H1 (cell line): Measurements from ENCODE around the gene IL10RA. TPM values are rescaled to one million over a fixed set of nuclear protein-coding genes. Genes with fewer than 3 reads are reported as not detected.

Experiments used
- CTCF ChIA-PET: fragments of 300-600 bp; sonication (Branson Sonifier 250); formaldehyde crosslinking; loops from one replicate; lab custom pipeline; 2021; ENCODE audit not compliant: partially characterized antibody; lab: Charles Lee
- POLR2A ChIA-PET: fragments of 300-600 bp; sonication (Branson Sonifier 250); formaldehyde crosslinking; loops from one replicate; lab custom pipeline; 2021; ENCODE audit warnings: inconsistent platforms; ENCODE audit not compliant: partially characterized antibody; lab: Charles Lee
- DNase-seq, 2 experiments: peaks; one replicate each; pipeline versions ENCODE4 v3.0.0 to v3.0.0-alpha.2; 2010 to 2022; ENCODE audit warnings: low spot score in 2 of 2, low read depth in 1 of 2, mixed read lengths in 1 of 2
- FAIRE-seq: peaks from 2 replicates; lab custom pipeline; 2011; peaks lifted over from hg19 to GRCh38; lab: Jason Lieb, UNC
- H2AFZ ChIP-seq: 2 replicates; pipeline ENCODE4 v1.8.1; 2012; ENCODE audit warnings: low read length, inconsistent platforms
- H2AK5ac ChIP-seq: 2 replicates; pipeline ENCODE4 v1.6.1; 2013; ENCODE audit warnings: low read depth, low read length
- H2BK120ac ChIP-seq: replicated peaks from 2 replicates; pipeline ENCODE3; 2013; ENCODE audit warnings: low read depth, low read length, inconsistent platforms
- H2BK12ac ChIP-seq: 2 replicates; pipeline ENCODE4 v1.6.1; 2013; ENCODE audit warnings: low read depth, low read length
- H2BK15ac ChIP-seq: 2 replicates; pipeline ENCODE4 v1.6.1; 2013; ENCODE audit warnings: low read length
- H2BK20ac ChIP-seq: 2 replicates; pipeline ENCODE4 v1.6.1; 2013; ENCODE audit warnings: low read length
- H2BK5ac ChIP-seq: 2 replicates; pipeline ENCODE4 v1.6.1; 2013; ENCODE audit warnings: low read depth, low read length
- H3K14ac ChIP-seq: 2 replicates; pipeline ENCODE4 v1.6.1; 2013; ENCODE audit warnings: inconsistent platforms; ENCODE audit not compliant: insufficient read length
- H3K18ac ChIP-seq: 2 replicates; pipeline ENCODE4 v1.6.1; 2013; ENCODE audit warnings: low read length; ENCODE audit errors: extremely low read depth
- H3K23ac ChIP-seq: 2 replicates; pipeline ENCODE4 v1.6.1; 2013; ENCODE audit warnings: inconsistent platforms; ENCODE audit not compliant: insufficient read length
- H3K23me2 ChIP-seq: 2 replicates; pipeline ENCODE4 v1.6.1; 2013; ENCODE audit warnings: low read depth, low read length
- H3K27ac ChIP-seq: 2 replicates; pipeline ENCODE4 v1.6.1; 2011; ENCODE audit warnings: low read depth, low read length, inconsistent platforms
- H3K27me3 ChIP-seq, 4 experiments: replicated peaks in 1 of 4; 1 replicate in 1 of 4; 2 replicates in 3 of 4; pipeline versions ENCODE4 v1.6.1 to v1.8.1; 2011 to 2013; ENCODE audit warnings: low read length in 3 of 4, mild to moderate bottlenecking in 3 of 4, inconsistent platforms in 2 of 4, mixed read lengths in 2 of 4, moderate library complexity in 1 of 4; ENCODE audit not compliant: control insufficient read depth in 3 of 4, insufficient read depth in 3 of 4; ENCODE audit errors: extremely low read depth in 1 of 4
- H3K36me3 ChIP-seq, 4 experiments: 2 replicates each; pipeline versions ENCODE4 v1.6.1 to v1.8.1; 2011 to 2013; ENCODE audit warnings: mild to moderate bottlenecking in 4 of 4, low read length in 3 of 4, moderate library complexity in 2 of 4, control low read depth in 1 of 4, inconsistent platforms in 1 of 4; ENCODE audit not compliant: insufficient read depth in 4 of 4, control insufficient read depth in 2 of 4
- H3K4ac ChIP-seq: replicated peaks from 2 replicates; pipeline ENCODE3; 2013; ENCODE audit warnings: low read length, low read depth, mixed read lengths, inconsistent platforms; ENCODE audit not compliant: insufficient read length
- H3K4me1 ChIP-seq, 4 experiments: replicated peaks in 1 of 4; 1 replicate in 1 of 4; 2 replicates in 3 of 4; pipeline versions ENCODE4 v1.6.1 to v1.8.1; 2011 to 2013; ENCODE audit warnings: low read length in 3 of 4, inconsistent platforms in 2 of 4, mixed read lengths in 1 of 4; ENCODE audit not compliant: insufficient read depth in 4 of 4, control insufficient read depth in 3 of 4
- H3K4me2 ChIP-seq, 2 experiments: 2 replicates each; pipeline versions ENCODE4 v1.6.1 to v1.8.1; 2011 to 2013; ENCODE audit warnings: low read depth in 2 of 2, low read length in 2 of 2, control low read depth in 1 of 2, inconsistent platforms in 1 of 2, mild to moderate bottlenecking in 1 of 2; ENCODE audit not compliant: insufficient read depth in 1 of 2
- H3K4me3 ChIP-seq, 4 experiments: fragments of 200-600, 300-600 bp in 1 of 4; sonication (generic), shearing (Covaris generic), sonication (Bioruptor Twin) in 1 of 4; 2 replicates each; pipeline versions ENCODE4 v1.5.1 to v1.8.1; 2011 to 2016; ENCODE audit warnings: low read length in 4 of 4, low read depth in 3 of 4, control low read depth in 2 of 4, inconsistent platforms in 2 of 4, mild to moderate bottlenecking in 2 of 4, mixed read lengths in 1 of 4, moderate library complexity in 1 of 4; ENCODE audit not compliant: insufficient read depth in 2 of 4; ENCODE audit errors: extremely low read depth in 1 of 4
- H3K56ac ChIP-seq: replicated peaks from 2 replicates; pipeline ENCODE3; 2013; ENCODE audit warnings: low read depth, mild to moderate bottlenecking, mixed read lengths, low read length, inconsistent platforms; ENCODE audit not compliant: insufficient read length
- H3K79me1 ChIP-seq: 2 replicates; pipeline ENCODE4 v1.6.1; 2013; ENCODE audit warnings: low read depth, low read length, control low read depth
- H3K79me2 ChIP-seq, 2 experiments: 2 replicates each; pipeline versions ENCODE4 v1.6.1 to v1.8.1; 2012 to 2013; ENCODE audit warnings: low read length in 2 of 2, mild to moderate bottlenecking in 2 of 2, inconsistent platforms in 1 of 2; ENCODE audit not compliant: insufficient read depth in 2 of 2, control insufficient read depth in 1 of 2
- H3K9ac ChIP-seq, 4 experiments: replicated peaks in 1 of 4; 1 replicate in 1 of 4; 2 replicates in 3 of 4; pipeline versions ENCODE4 v1.6.1 to v1.8.1; 2011 to 2013; ENCODE audit warnings: low read depth in 3 of 4, low read length in 3 of 4, control low read depth in 2 of 4, mild to moderate bottlenecking in 2 of 4, moderate library complexity in 2 of 4, inconsistent platforms in 1 of 4; ENCODE audit errors: extremely low read depth in 1 of 4
- H3K9me3 ChIP-seq, 2 experiments: 2 replicates each; pipeline versions ENCODE4 v1.6.1 to v1.8.1; 2012 to 2013; ENCODE audit warnings: mild to moderate bottlenecking in 2 of 2, moderate library complexity in 2 of 2, control low read depth in 1 of 2, inconsistent platforms in 1 of 2, low read depth in 1 of 2, low read length in 1 of 2, mixed read lengths in 1 of 2; ENCODE audit not compliant: insufficient read depth in 2 of 2
- H4K20me1 ChIP-seq, 2 experiments: replicated peaks in 1 of 2; 2 replicates each; pipeline versions ENCODE3 to v1.8.1; 2011 to 2013; ENCODE audit warnings: inconsistent platforms in 2 of 2, low read length in 2 of 2, mild to moderate bottlenecking in 1 of 2; ENCODE audit not compliant: insufficient read depth in 2 of 2, control insufficient read depth in 1 of 2
- H4K5ac ChIP-seq: 2 replicates; pipeline ENCODE4 v1.6.1; 2013; ENCODE audit warnings: low read length, low read depth, mixed read lengths, inconsistent platforms; ENCODE audit not compliant: insufficient read length
- H4K8ac ChIP-seq: 2 replicates; pipeline ENCODE4 v1.8.0; 2013; ENCODE audit warnings: mild to moderate bottlenecking, moderate library complexity, low read length, inconsistent platforms; ENCODE audit not compliant: insufficient read depth; ENCODE audit errors: extremely low read depth
- H4K91ac ChIP-seq: replicated peaks from 2 replicates; pipeline ENCODE3; 2013; ENCODE audit warnings: low read length, mixed read lengths, inconsistent platforms; ENCODE audit not compliant: insufficient read length
- CREB1 ChIP-seq: IDR thresholded peaks from 2 replicates; pipeline ENCODE4 v1.6.1; 2012; ENCODE audit warnings: inconsistent platforms
- HDAC6 ChIP-seq: IDR thresholded peaks from one replicate; pipeline ENCODE4 v1.7.1; 2012; ENCODE audit warnings: low read depth, mild to moderate bottlenecking, inconsistent platforms, low read length, moderate library complexity
- JUND ChIP-seq: IDR thresholded peaks from 2 replicates; pipeline ENCODE4 v1.6.1; 2011; ENCODE audit warnings: mild to moderate bottlenecking, improper control_type of control experiment, low read length
- NRF1 ChIP-seq: IDR thresholded peaks from 2 replicates; pipeline ENCODE4 v1.6.1; 2011; ENCODE audit warnings: mild to moderate bottlenecking, low read depth, low read length, improper control_type of control experiment
- RAD21 ChIP-seq, 2 experiments: IDR thresholded peaks in 1 of 2; conservative IDR thresholded peaks in 1 of 2; 2 replicates each; pipeline ENCODE4 v1.6.1; 2011; ENCODE audit warnings: low read depth in 2 of 2, low read length in 2 of 2, improper control_type of control experiment in 1 of 2, inconsistent platforms in 1 of 2, mild to moderate bottlenecking in 1 of 2, moderate library complexity in 1 of 2
- WGBS, 2 experiments: shearing (Covaris generic) in 1 of 2; methylation state at CpG; one replicate each; pipeline versions ENCODE4 v1.1.6 to v1.1.7; 2013 to 2015; ENCODE audit warnings: low lambda C conversion rate in 2 of 2, mixed read lengths in 2 of 2, inconsistent platforms in 1 of 2, low coverage in 1 of 2, missing lambda C conversion rate in 1 of 2; ENCODE audit not compliant: insufficient replicate concordance in 2 of 2, insufficient coverage in 1 of 2, insufficient read length in 1 of 2; ENCODE audit errors: extremely low coverage in 1 of 2, missing lambda C conversion rate in 1 of 2; 5-methylcytosine and 5-hydroxymethylcytosine counted together
- polyA plus RNA-seq, 7 experiments: library from polyadenylated mRNA; depleted of rRNA in 3 of 7; stranded (reverse) in 5 of 7; unstranded in 2 of 7; fragments of >200 nt in 5 of 7; fragments of 200-250 nt in 2 of 7; gene quantifications; 1 replicate in 5 of 7; 2 replicates in 1 of 7; 4 replicates in 1 of 7; pipeline versions ENCODE4 v1.2.1 to v1.2.3, GENCODE V29; 2011 to 2013; ENCODE audit warnings: missing spikeins in 2 of 7, mixed read lengths in 2 of 7
- total RNA-seq: library from RNA; stranded (reverse); fragmentation: NEBNext Ultra II Directional; extraction: Animal tissue kit (Norgen Biotek cat#: 25700); gene quantifications from 2 replicates; pipeline ENCODE4 v1.2.1, GENCODE V29; 2021
- TF ChIP-seq, protein P1 (sequence below): IDR thresholded peaks from 2 replicates; pipeline ENCODE4 v1.6.1; 2011; ENCODE audit warnings: low read length, improper control_type of control experiment

Gene IL10RA
- total and polyA plus RNA-seq, 2 of the 8 experiments (the other 6 are each of a cell fraction or from before 2014, with no cell fraction given), result 0.05 to 0.11 TPM

DNA sequence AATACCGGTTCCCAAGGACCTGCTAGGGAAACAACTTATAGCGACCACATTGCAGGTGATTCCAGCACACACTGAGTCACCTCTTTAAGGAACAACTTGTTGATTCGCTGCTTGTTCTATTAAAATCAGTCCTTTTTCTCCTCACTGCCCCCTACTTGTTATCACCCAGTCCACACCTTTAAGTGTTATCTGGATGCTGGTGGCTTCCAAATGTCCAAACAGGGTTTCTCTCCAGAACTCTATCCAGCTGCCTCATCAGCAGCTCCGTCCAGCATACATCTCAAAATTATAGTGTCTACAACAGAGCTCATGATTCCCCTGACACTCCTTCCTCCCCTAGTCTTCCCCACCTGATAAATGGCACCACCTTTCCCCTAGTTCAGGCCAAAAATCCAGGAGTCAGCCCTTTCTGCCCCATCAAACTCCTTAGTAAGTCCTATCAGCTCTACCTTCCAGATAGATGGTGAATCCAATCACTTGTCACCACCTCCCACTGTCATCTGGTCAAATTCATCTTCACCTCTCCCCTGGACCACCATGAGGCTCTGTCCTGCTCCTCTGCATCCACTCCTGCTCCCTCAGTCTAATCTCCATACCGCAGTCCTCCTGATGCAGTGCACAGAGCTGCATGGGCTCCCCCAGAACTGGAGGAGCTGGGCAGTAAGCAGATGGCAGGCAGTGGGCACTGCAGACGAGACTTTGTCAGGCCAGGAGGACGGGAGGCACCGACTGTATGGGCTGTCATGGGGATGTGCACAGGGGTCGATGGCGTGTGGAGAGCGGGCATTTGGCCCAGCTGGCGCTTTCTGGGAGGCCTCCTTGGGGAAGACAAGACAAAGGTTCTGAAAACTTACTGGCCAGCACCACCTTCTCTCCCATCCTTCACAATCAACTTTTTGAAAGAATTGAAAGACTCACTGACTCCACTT, 19.3 kb downstream of the IL10RA start:
- no peaks in the 10 kb centered on the region for H3K23me2 ChIP-seq
- peaks cover 0 to 2% (median 0%) of the 10 kb centered on the region in 4 experiments; a peak in 1 of 7 replicates for H3K27me3 ChIP-seq
- TF ChIP-seq, protein P1, sequence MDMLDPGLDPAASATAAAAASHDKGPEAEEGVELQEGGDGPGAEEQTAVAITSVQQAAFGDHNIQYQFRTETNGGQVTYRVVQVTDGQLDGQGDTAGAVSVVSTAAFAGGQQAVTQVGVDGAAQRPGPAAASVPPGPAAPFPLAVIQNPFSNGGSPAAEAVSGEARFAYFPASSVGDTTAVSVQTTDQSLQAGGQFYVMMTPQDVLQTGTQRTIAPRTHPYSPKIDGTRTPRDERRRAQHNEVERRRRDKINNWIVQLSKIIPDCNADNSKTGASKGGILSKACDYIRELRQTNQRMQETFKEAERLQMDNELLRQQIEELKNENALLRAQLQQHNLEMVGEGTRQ, result no peak
- no peak for TF ChIP-seq RAD21 (IDR thresholded peaks at IDR 0.05 in 1 of 2, conservative IDR thresholded peaks at IDR 0.05 in 1 of 2; ENCODE audit: low read depth in 2 of 2, low read length in 2 of 2)
- TF ChIP-seq CREB1, result no peak
- no peak for TF ChIP-seq NRF1
- no peak for TF ChIP-seq JUND
- no peak for TF ChIP-seq HDAC6
- H2BK12ac ChIP-seq, result no peak overlapping the region
- no peak overlapping the region for H3K9ac ChIP-seq
- no peak overlapping the region for H2AFZ ChIP-seq
- FAIRE-seq (no peak), DNase-seq (peak in 1 of 2 experiments; percentile 22)
- H2BK20ac ChIP-seq, result no peak overlapping the region
- no peak overlapping the region for H3K56ac ChIP-seq
- H3K23ac ChIP-seq, result no peak overlapping the region
- no peak overlapping the region for H4K91ac ChIP-seq
- ChIA-PET CTCF (interaction anchor here (0.5 to 1.3 kb wide), 6 partner anchors 9 to 59 kb away, joined by 3 to 6 read pairs (median 4); partner anchors contain the start of gene IL10RA), POLR2A (interaction anchor here (1.5 kb wide), 1 partner anchor 9 kb away, joined by 3 read pairs; no protein-coding TSS in a partner anchor)
- no peak overlapping the region for H4K5ac ChIP-seq
- H3K9me3 ChIP-seq, result no peaks in the 10 kb centered on the region
- no peak overlapping the region for H3K27ac ChIP-seq
- H2AK5ac ChIP-seq, result no peak overlapping the region
- no peak overlapping the region for H2BK5ac ChIP-seq
- H3K4me3 ChIP-seq, result no peak overlapping the region
- H4K8ac ChIP-seq, result no peak overlapping the region
- no peaks in the 10 kb centered on the region for H3K36me3 ChIP-seq
- H3K4ac ChIP-seq, result no peak overlapping the region
- WGBS, 2 experiments, result 90% methylated on average over 11 of the region's 12 CpGs; no CpG with 5 or more reads in 1 of the 2 experiments
- no peaks in the 10 kb centered on the region for H3K79me1 ChIP-seq
- H2BK120ac ChIP-seq, result no peak overlapping the region
- no peak overlapping the region for H3K18ac ChIP-seq
- H3K79me2 ChIP-seq, result no peaks in the 10 kb centered on the region; a peak in 1 of 4 replicates
- H2BK15ac ChIP-seq, result no peak overlapping the region
- no peak overlapping the region for H3K14ac ChIP-seq
- H3K4me2 ChIP-seq, result no peak overlapping the region
- H4K20me1 ChIP-seq, result no peaks in the 10 kb centered on the region
- H3K4me1 ChIP-seq, result no peaks in the 10 kb centered on the region; a peak in 2 of 7 replicates
